GM23248 (cell line): ENCODE results near the gene DNAH14.

ENCODE experiments used
- EZH2 ChIP-seq: fragments of 200-600 bp; sonication (generic); IDR thresholded peaks from 2 replicates; pipeline ENCODE4 v1.6.1; 2018; ENCODE audit warnings: antibody characterized with exemption, mild to moderate bottlenecking; ENCODE audit not compliant: insufficient read depth, poor library complexity, severe bottlenecking
- EZH2phosphoT487 ChIP-seq: fragments of 200-600 bp; sonication (generic); IDR thresholded peaks from 2 replicates; pipeline ENCODE4 v1.6.1; 2018; ENCODE audit warnings: antibody characterized with exemption, moderate library complexity, mild to moderate bottlenecking, low read depth; ENCODE audit not compliant: insufficient read depth

DNA sequence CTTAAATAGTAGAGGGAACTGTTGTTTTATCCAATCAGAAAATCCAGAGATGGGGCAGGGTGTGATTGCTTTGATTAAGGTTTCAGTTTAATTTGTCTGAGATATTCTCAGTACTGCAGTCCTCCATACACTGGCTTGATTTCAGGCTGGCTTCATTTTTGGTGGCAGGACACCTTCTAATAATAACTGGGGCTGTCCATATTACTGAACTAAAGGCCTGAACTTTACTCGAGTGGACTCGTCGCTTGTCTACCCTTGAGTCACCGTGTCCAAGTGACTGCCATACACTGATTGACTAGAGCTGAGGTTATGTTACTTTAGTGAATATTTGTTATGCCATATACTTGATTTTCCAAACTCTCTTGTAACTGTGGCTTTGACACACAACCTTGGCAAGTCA, 228.8 kb downstream of the DNAH14 start:
- TF ChIP-seq EZH2phosphoT487 (no peak), EZH2 (no peak)
